Hepatocyte (in vitro differentiated cells): Measurements from ENCODE around the gene C15orf62.

Experiments
- CTCF ChIP-seq: fragments of 200-600 bp; sonication (generic); IDR thresholded peaks from 2 replicates; pipeline ENCODE4 v1.5.1; 2016; ENCODE audit warnings: antibody characterized with exemption, mild to moderate bottlenecking; ENCODE audit not compliant: poor library complexity
- EZH2 ChIP-seq: fragments of 200-600 bp; sonication (generic); IDR thresholded peaks from 2 replicates; pipeline ENCODE4 v1.6.1; 2016; ENCODE audit warnings: antibody characterized with exemption, mild to moderate bottlenecking, borderline replicate concordance
- EZH2phosphoT487 ChIP-seq: fragments of 200-600 bp; sonication (generic); IDR thresholded peaks from one replicate; pipeline ENCODE4 v1.6.1; 2018; ENCODE audit warnings: antibody characterized with exemption, mild to moderate bottlenecking, low read depth, moderate library complexity; ENCODE audit not compliant: unreplicated experiment, severe bottlenecking

GRCh38 chr15:40722354-40722753 lies 47.4 kb upstream of the C15orf62 start:
- TF ChIP-seq CTCF (no peak), EZH2 (no peak), EZH2phosphoT487 (no peak)
